Tibial nerve (tissue), 4 donors: ENCODE results near the gene HAO1. TPM values are rescaled to one million over a fixed set of nuclear protein-coding genes. Genes with fewer than 3 reads are reported as not detected.
A peak's percentile ranks its signal among the peaks of the same experiment; 100 is the strongest.

ENCODE experiments used
- DNase-seq, 2 donors: peaks; one replicate each; pipeline ENCODE4 v3.0.0-alpha.2; 2019; ENCODE audit warnings: low spot score in 2 of 2
- H3K27ac ChIP-seq, 4 donors: fragments of 200-600 bp; sonication (generic) in 3 of 4; one replicate each; pipeline ENCODE4 v1.5.1; 2017 to 2019; ENCODE audit warnings: mild to moderate bottlenecking in 1 of 4
- H3K27me3 ChIP-seq, 2 donors: fragments of 200-600 bp; sonication (generic) in 1 of 2; one replicate each; pipeline versions ENCODE4 v1.5.1 to v1.6.0; 2017 to 2019
- H3K36me3 ChIP-seq, 3 donors: fragments of 200-600 bp; sonication (generic); one replicate each; pipeline ENCODE4 v1.5.1; 2018 to 2019
- H3K4me1 ChIP-seq, 4 donors: fragments of 200-600 bp; sonication (generic) in 3 of 4; one replicate each; pipeline ENCODE4 v1.5.1; 2017 to 2019
- H3K4me3 ChIP-seq, 4 donors: fragments of 200-600 bp; sonication (generic) in 3 of 4; one replicate each; pipeline ENCODE4 v1.5.1; 2017 to 2019; ENCODE audit warnings: mild to moderate bottlenecking in 1 of 4, moderate library complexity in 1 of 4
- H3K9me3 ChIP-seq, 4 donors: fragments of 200-600 bp; sonication (generic) in 3 of 4; one replicate each; pipeline ENCODE4 v1.5.1; 2017 to 2019
- EP300 ChIP-seq, 2 donors: sonication (generic); formaldehyde crosslinking; IDR thresholded peaks; one replicate each; pipeline ENCODE4 v1.6.1; 2017; ENCODE audit warnings: antibody characterized with exemption in 2 of 2, mild to moderate bottlenecking in 1 of 2
- POLR2A ChIP-seq, 2 donors: fragments of 450-650 bp; IDR thresholded peaks; one replicate each; pipeline ENCODE4 v1.6.1; 2017; ENCODE audit warnings: antibody characterized with exemption in 2 of 2, mild to moderate bottlenecking in 2 of 2, moderate library complexity in 2 of 2
- WGBS, 2 donors: methylation state at CpG; one replicate each; pipeline ENCODE4 v1.1.5; 2018; 5-methylcytosine and 5-hydroxymethylcytosine counted together
- total RNA-seq, 4 donors: library from RNA; depleted of rRNA; stranded (reverse); fragments of >200 nt; gene quantifications; one replicate each; pipeline ENCODE4 v1.1.0, GENCODE V29; 2016
- TF ChIP-seq, protein P1 (sequence below), 5 experiments: fragments of 200-600 bp in 3 of 5; fragments of 450-650 bp in 2 of 5; sonication (generic) in 3 of 5; IDR thresholded peaks; one replicate each; pipeline ENCODE4 v1.5.1; 2016 to 2019; ENCODE audit warnings: antibody characterized with exemption in 5 of 5, mild to moderate bottlenecking in 3 of 5, moderate library complexity in 2 of 5

HAO1 gene
- not detected for total RNA-seq

DNA sequence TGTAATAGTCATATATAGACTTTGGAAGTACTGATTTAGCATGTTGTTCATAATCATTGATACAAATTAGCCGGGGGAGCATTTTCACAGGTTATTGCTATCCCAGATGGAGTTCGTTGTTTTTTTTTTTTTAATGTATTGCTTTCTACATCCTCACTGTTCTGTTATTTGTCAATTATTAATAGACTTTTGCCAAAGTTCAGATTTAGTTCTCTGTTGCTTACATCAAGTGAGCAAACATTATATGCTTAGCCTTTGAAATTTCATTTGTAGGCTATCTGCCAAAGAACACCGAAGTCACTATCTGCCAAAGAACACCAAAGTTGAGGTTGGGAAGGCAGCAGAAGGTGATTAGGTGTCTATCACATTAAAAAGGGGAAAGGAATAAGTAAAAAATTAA lies at the start of gene HAO1:
Gene HAO1 (minus strand): TSS at position 118 of the 400 bp plus-strand sequence. CDS start 36 bp downstream, at position 82.
- WGBS, 2 donors = 90 to 93% methylated on average over 3 of the region's 3 CpGs
- no peak within 1 kb of the TSS for H3K4me3 ChIP-seq
- H3K9me3 ChIP-seq = no peaks in the 10 kb centered on the region
- H3K4me1 ChIP-seq = peaks cover 0 to 9% (median 0%) of the 10 kb centered on the region in 4 donors
- H3K27ac ChIP-seq = no peak within 1 kb of the TSS
- no peak for DNase-seq
- TF ChIP-seq EP300 (IDR thresholded peaks at IDR 0.05) = no peak
- TF ChIP-seq POLR2A (IDR thresholded peaks at IDR 0.05) = no peak
- no peaks in the 10 kb centered on the region for H3K36me3 ChIP-seq
- H3K27me3 ChIP-seq = no peaks in the 10 kb centered on the region

DNA sequence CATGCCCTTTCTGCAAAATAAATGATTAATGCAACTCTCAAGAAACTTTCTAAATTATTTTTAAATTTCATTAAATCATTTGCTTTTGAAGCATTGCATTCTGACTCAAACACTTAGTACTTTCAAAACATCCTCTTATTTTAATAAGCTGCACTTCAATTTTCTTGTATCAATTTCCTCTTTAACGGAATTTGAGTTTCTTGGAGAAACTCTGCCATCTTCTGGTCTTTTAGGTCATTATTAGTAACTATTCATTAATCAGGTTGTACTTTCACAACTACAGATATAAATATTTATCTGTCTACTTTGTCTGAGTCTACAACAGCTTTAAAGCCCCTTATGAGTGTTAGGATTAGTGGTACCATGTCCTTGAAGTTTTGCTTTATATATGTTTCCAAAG lies 49.1 kb upstream of the HAO1 start:
- Histone ChIP-seq H3K27ac (no peak overlapping the region), H3K9me3 (peaks cover 0 to 12% (median 5%) of the 10 kb centered on the region in 4 donors), H3K4me3 (no peak overlapping the region), H3K4me1 (no peaks in the 10 kb centered on the region), H3K36me3 (peaks cover 0 to 48% (median 5%) of the 10 kb centered on the region in 3 donors), H3K27me3 (no peaks in the 10 kb centered on the region)
- WGBS, 2 donors = 41 to 52% methylated on average over 1 of the region's 1 CpG
- DNase-seq = no peak
- TF ChIP-seq EP300 (IDR thresholded peaks at IDR 0.05) (no peak), POLR2A (IDR thresholded peaks at IDR 0.05) (no peak)
- TF ChIP-seq, protein P1, sequence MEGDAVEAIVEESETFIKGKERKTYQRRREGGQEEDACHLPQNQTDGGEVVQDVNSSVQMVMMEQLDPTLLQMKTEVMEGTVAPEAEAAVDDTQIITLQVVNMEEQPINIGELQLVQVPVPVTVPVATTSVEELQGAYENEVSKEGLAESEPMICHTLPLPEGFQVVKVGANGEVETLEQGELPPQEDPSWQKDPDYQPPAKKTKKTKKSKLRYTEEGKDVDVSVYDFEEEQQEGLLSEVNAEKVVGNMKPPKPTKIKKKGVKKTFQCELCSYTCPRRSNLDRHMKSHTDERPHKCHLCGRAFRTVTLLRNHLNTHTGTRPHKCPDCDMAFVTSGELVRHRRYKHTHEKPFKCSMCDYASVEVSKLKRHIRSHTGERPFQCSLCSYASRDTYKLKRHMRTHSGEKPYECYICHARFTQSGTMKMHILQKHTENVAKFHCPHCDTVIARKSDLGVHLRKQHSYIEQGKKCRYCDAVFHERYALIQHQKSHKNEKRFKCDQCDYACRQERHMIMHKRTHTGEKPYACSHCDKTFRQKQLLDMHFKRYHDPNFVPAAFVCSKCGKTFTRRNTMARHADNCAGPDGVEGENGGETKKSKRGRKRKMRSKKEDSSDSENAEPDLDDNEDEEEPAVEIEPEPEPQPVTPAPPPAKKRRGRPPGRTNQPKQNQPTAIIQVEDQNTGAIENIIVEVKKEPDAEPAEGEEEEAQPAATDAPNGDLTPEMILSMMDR (IDR thresholded peaks at IDR 0.05) = no peak

DNA sequence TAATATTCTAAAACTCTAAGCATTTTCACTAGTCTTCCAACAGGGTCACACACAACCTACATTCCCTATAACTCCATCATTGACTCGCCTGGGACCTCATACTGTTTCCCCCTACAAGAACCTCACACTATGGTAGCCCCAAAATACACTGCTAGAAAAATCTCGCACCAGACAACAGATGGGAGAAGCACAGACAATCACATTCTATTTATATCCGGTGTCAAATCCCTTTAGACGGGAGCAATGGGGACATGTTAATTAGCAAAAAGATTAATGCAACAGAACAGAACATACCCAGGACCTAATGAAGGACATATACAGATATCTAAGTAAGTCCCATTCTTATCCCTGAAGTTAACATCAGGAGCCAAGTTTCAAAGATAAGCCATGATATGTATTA lies 45.7 kb upstream of the HAO1 start:
- Histone ChIP-seq H3K27ac (no peak overlapping the region), H3K4me1 (no peaks in the 10 kb centered on the region), H3K36me3 (peaks cover 0 to 46% (median 0%) of the 10 kb centered on the region in 3 donors), H3K27me3 (no peaks in the 10 kb centered on the region), H3K9me3 (no peaks in the 10 kb centered on the region), H3K4me3 (no peak overlapping the region)
- no peak for TF ChIP-seq EP300 (IDR thresholded peaks at IDR 0.05)
- TF ChIP-seq, protein P1 (IDR thresholded peaks at IDR 0.05) = no peak
- no peak for TF ChIP-seq POLR2A (IDR thresholded peaks at IDR 0.05)
- DNase-seq = no peak
- 82 to 97% methylated on average over 4 of the region's 4 CpGs for WGBS, 2 donors

DNA sequence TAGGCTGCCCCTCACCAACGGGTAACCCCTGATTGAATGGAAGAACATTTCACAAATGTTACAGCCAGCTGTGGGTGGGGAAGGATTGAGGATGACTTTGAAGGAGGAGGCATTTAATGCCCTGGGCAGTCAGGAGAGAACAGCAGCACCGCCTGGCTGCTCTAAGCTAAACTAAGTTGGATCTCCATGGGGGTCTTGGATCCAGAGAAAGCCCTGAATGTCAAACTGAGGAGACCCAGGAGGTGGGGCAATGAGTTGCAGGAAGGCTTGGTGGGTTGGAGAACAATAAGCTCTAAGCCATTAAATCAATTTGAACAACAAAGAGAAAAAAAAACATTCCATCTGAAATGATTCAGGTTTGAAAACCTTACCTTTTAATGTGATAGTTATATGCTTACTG lies 43.9 kb upstream of the HAO1 start:
- WGBS, 2 donors = 81 to 85% methylated on average over 2 of the region's 2 CpGs

DNA sequence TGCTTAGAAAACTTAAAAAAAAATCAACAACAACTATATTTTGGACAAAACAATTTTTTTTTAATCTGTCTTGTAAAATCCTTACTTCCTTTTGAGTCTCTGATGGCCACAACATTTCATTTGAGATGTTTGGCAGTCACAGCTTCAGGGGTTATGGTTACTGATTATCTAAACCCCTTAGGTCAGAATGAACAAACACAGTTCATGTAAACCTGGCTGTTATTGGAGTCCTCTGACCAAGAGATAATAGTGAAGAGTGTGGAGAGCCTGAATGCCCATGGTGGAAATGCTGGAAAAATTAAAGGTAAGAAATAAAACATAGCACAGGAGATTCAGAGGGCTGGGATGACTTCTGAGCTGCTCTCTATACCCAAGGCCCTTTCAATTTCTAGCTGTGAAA lies 41.1 kb upstream of the HAO1 start:
- Histone ChIP-seq H3K36me3 (peaks cover 0 to 45% (median 0%) of the 10 kb centered on the region in 3 donors), H3K4me1 (no peaks in the 10 kb centered on the region), H3K27me3 (no peaks in the 10 kb centered on the region), H3K4me3 (no peak overlapping the region), H3K9me3 (no peaks in the 10 kb centered on the region), H3K27ac (no peak overlapping the region)
- DNase-seq = no peak
- no peak for TF ChIP-seq EP300 (IDR thresholded peaks at IDR 0.05)

More for the DNA sequence above, 43.9 kb upstream of the HAO1 start:
- no peak for DNase-seq
- Histone ChIP-seq H3K27me3 (no peaks in the 10 kb centered on the region), H3K4me1 (no peaks in the 10 kb centered on the region), H3K36me3 (peaks cover 0 to 44% (median 0%) of the 10 kb centered on the region in 3 donors), H3K27ac (no peak overlapping the region), H3K4me3 (no peak overlapping the region), H3K9me3 (no peaks in the 10 kb centered on the region)
- TF ChIP-seq, protein P1 (IDR thresholded peaks at IDR 0.05) = no peak
- TF ChIP-seq POLR2A (IDR thresholded peaks at IDR 0.05) (no peak), EP300 (IDR thresholded peaks at IDR 0.05) (no peak)

DNA sequence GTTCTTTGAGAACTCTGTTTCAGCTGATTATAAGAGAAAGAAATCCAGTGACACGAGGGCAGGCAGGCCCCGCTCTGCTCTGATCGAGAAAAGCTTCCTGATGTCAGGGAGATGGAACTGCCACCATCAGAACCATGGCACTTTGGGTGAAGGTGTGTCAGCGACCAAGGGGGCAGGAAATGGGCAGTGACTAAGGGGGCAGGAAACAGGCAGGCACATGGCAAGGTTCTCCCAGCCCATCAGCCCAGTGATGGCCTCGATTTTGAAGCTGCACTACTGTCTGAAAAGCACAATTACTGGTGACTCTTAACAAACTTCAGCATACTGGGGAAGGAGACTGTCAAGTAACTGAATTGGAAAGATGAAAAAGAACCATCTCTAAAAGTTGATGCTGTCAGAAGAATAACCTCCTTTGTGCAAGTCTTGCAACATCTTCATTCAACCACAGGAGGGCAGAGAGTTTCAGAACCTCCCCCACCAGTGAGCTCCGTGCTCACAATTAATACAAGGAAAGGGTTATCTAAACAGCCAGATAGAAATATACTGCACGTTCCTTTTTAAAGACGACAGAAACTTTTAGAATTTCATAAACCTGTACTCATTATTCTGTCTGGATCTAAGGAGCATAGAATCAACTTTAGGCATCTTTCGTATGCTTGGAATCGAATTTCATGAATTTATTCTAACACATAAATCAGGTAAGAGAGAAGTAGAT lies 40.2 kb upstream of the HAO1 start:
- H3K9me3 ChIP-seq = no peaks in the 10 kb centered on the region
- no peak overlapping the region for H3K4me3 ChIP-seq
- no peak for DNase-seq
- TF ChIP-seq EP300 (IDR thresholded peaks at IDR 0.05) (no peak), POLR2A (IDR thresholded peaks at IDR 0.05) (no peak)
- TF ChIP-seq, protein P1 (IDR thresholded peaks at IDR 0.05) = peak in 4 of 5 experiments; percentile 22 to 48 (median 40)
- no peaks in the 10 kb centered on the region for H3K4me1 ChIP-seq
- H3K27me3 ChIP-seq = no peaks in the 10 kb centered on the region
- WGBS, 2 donors = 61 to 65% methylated on average over 10 of the region's 10 CpGs
- H3K27ac ChIP-seq = no peak overlapping the region
- peaks cover 0 to 45% (median 0%) of the 10 kb centered on the region in 3 donors for H3K36me3 ChIP-seq
